Superior temporal gyrus (tissue), 1 donor: ENCODE data around the gene LHFPL6.

Experiments used
- DNase-seq: peaks from one replicate; pipeline ENCODE4 v3.0.0-alpha.2; 2016; ENCODE audit errors: extremely low spot score

The LHFPL6 gene

DNA sequence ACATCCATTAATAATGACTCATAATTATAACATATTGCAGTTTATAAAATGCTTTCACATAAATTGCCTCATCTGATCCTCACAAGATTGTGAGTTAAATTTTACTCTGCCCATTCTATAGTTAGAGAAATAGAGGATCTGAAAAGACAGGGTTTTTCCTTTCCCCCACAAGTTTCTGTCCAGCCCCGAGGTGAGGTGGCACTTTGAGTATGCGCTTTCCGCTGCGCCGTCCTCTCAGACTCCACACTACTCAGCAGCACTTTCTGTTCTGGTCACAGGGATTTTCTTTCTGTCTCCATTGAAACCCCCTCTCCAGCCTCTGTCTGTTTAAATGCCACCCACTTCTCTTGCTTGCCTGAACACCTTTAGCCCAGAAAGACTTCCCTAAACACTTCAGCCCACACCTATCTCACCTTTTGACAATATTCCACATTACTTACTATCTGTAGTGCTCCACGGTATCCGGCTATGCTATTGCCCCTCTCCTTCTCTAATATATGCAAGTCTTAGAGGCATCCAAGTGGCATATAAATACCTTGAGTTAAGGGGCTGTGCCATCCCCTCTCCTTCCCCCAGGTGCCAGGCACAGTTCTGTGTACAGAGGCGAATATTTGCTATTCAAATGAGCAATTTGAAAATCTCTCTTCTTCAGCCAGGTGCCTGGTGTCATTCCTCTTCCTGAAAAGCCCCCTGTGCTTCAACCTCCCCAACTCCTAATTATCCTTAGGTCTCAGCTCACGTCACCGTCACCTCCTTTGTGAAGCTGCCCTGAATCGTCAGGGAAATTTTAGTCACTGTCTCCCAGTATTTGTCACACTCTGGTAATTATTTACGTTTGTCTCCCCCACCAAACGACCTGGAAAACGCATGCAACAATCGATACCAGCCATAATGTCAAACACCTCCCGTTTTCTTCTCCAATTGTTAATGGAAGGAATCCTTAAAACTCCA lies 296.1 kb downstream of the LHFPL6 start:
- no peak for DNase-seq

DNA sequence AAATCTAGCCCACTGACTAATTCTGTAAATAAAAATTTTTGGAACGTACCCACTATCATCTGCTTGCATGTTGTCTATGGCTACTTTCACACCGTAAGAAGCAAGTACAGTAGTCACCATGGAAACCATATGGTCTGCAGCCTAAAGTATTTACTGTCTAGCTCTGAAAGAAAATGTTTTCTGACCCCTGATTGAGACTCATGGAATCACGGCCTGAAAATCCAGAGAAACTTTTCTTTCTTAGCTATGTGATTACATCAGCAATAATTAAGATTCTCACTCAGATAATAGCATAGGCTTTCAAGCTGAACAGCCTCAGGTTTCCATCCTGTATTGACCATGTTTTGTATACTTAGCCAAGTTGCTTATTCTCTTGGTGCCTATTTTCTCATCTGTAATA lies 300.2 kb downstream of the LHFPL6 start:
- no peak for DNase-seq

- DNase-seq: no peak
Observed at GRCh38 chr13:39298951-39299350, 304.0 kb downstream of the LHFPL6 start.

GRCh38 chr13:39297664-39298171 lies 305.3 kb downstream of the LHFPL6 start:
- no peak for DNase-seq

DNA sequence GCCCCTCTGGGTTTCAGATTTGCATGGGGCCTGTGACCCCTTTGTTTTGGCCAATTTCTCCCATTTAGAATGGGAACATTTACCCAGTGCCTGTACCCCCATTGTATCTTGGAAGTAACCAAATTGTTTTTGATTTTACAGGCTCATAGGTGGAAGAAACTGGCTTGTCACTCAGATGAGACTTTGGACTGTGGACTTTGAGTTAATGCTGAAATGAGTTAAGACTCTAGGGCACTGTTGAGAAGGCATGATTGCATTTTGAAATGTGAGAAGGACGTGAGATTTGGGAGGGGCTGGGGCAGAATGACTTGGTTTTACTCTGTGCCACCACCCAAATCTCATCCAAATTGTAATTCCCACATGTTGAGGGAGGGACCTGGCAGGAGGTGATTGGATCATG lies 306.0 kb downstream of the LHFPL6 start:
- no peak for DNase-seq

GRCh38 chr13:39296193-39296592 lies 306.8 kb downstream of the LHFPL6 start:
- no peak for DNase-seq
